ENCODE measurements around the gene HES2.
"Not testable (repeated sequence)": the region's sequence is repeated elsewhere in the genome, so short reads cannot be mapped to it uniquely, and the experiment has no call there.

Gene HES2

GRCh38 chr1:6443339-6444115, 23.8 kb upstream of the HES2 start:
- no peak overlapping the region for H3K27ac ChIP-seq (ENCODE audit: low read length)
- H3K4me3 ChIP-seq (ENCODE audit: low read length): no peak overlapping the region
- H3K9me3 ChIP-seq (ENCODE audit: insufficient read depth, low read depth, low read length): no peaks in the 10 kb centered on the region
- H3K36me3 ChIP-seq (ENCODE audit: insufficient read depth, low read depth, low read length): no peaks in the 10 kb centered on the region
- peaks cover 4% of the 10 kb centered on the region; the same call in 1 of the 2 replicates for H3K4me1 ChIP-seq (ENCODE audit: insufficient read depth, low read length)
- no peak overlapping the region for H3K9ac ChIP-seq (ENCODE audit: low read depth, low read length)
- peaks cover 42% of the 10 kb centered on the region for H3K27me3 ChIP-seq (ENCODE audit: insufficient read depth, low read length)

- no peaks in the 10 kb centered on the region for H3K9me3 ChIP-seq (ENCODE audit: insufficient read depth, low read depth, low read length)
- H3K36me3 ChIP-seq (ENCODE audit: insufficient read depth, low read depth, low read length): no peaks in the 10 kb centered on the region
- H3K27me3 ChIP-seq (ENCODE audit: insufficient read depth, low read length): peaks cover 35% of the 10 kb centered on the region
- no peak overlapping the region for H3K27ac ChIP-seq (ENCODE audit: low read length)
- H3K4me3 ChIP-seq (ENCODE audit: low read length): no peak overlapping the region
- H3K4me1 ChIP-seq (ENCODE audit: insufficient read depth, low read length): peaks cover 1% of the 10 kb centered on the region; the same call in 1 of the 2 replicates
- H3K9ac ChIP-seq (ENCODE audit: low read depth, low read length): no peak overlapping the region
Measured at GRCh38 chr1:6441586-6441985, 21.9 kb upstream of the HES2 start.

- Histone ChIP-seq H3K36me3 (ENCODE audit: insufficient read depth, low read depth, low read length) (no peaks in the 10 kb centered on the region), H3K27ac (ENCODE audit: low read length) (no peak overlapping the region), H3K27me3 (ENCODE audit: insufficient read depth, low read length) (peaks cover 33% of the 10 kb centered on the region), H3K4me1 (ENCODE audit: insufficient read depth, low read length) (no peaks in the 10 kb centered on the region), H3K4me3 (ENCODE audit: low read length) (peak overlapping the region; percentile 46; the same call in 1 of the 2 replicates), H3K9me3 (ENCODE audit: insufficient read depth, low read depth, low read length) (no peaks in the 10 kb centered on the region), H3K9ac (ENCODE audit: low read depth, low read length) (no peak overlapping the region)
Measured at GRCh38 chr1:6440198-6441126, 20.7 kb upstream of the HES2 start.

- Histone ChIP-seq H3K4me3 (ENCODE audit: low read length) (no peak overlapping the region), H3K9ac (ENCODE audit: low read depth, low read length) (no peak overlapping the region), H3K4me1 (ENCODE audit: insufficient read depth, low read length) (no peaks in the 10 kb centered on the region), H3K27ac (ENCODE audit: low read length) (no peak overlapping the region), H3K27me3 (ENCODE audit: insufficient read depth, low read length) (peaks cover 33% of the 10 kb centered on the region), H3K9me3 (ENCODE audit: insufficient read depth, low read depth, low read length) (no peaks in the 10 kb centered on the region), H3K36me3 (ENCODE audit: insufficient read depth, low read depth, low read length) (no peaks in the 10 kb centered on the region)
Measured at GRCh38 chr1:6438047-6438525, 18.4 kb upstream of the HES2 start.

GRCh38 chr1:6437012-6437700, 17.4 kb upstream of the HES2 start:
- not testable (repeated sequence) for H3K4me1 ChIP-seq (ENCODE audit: insufficient read depth, low read length); H3K9me3 ChIP-seq (ENCODE audit: insufficient read depth, low read depth, low read length); H3K9ac ChIP-seq (ENCODE audit: low read depth, low read length); H3K36me3 ChIP-seq (ENCODE audit: insufficient read depth, low read depth, low read length); H3K4me3 ChIP-seq (ENCODE audit: low read length); H3K27ac ChIP-seq (ENCODE audit: low read length)
- peaks cover 33% of the 10 kb centered on the region for H3K27me3 ChIP-seq (ENCODE audit: insufficient read depth, low read length)

GRCh38 chr1:6436277-6436676, 16.6 kb upstream of the HES2 start:
- H3K27me3 ChIP-seq (ENCODE audit: insufficient read depth, low read length): peaks cover 25% of the 10 kb centered on the region
- not testable (repeated sequence) for H3K4me3 ChIP-seq (ENCODE audit: low read length); H3K36me3 ChIP-seq (ENCODE audit: insufficient read depth, low read depth, low read length); H3K27ac ChIP-seq (ENCODE audit: low read length); H3K4me1 ChIP-seq (ENCODE audit: insufficient read depth, low read length); H3K9ac ChIP-seq (ENCODE audit: low read depth, low read length); H3K9me3 ChIP-seq (ENCODE audit: insufficient read depth, low read depth, low read length)

- no peak overlapping the region for H3K4me3 ChIP-seq (ENCODE audit: low read length)
- no peak overlapping the region for H3K27ac ChIP-seq (ENCODE audit: low read length)
- no peaks in the 10 kb centered on the region for H3K36me3 ChIP-seq (ENCODE audit: insufficient read depth, low read depth, low read length)
- H3K4me1 ChIP-seq (ENCODE audit: insufficient read depth, low read length): no peaks in the 10 kb centered on the region
- H3K9ac ChIP-seq (ENCODE audit: low read depth, low read length): no peak overlapping the region
- H3K9me3 ChIP-seq (ENCODE audit: insufficient read depth, low read depth, low read length): no peaks in the 10 kb centered on the region
- H3K27me3 ChIP-seq (ENCODE audit: insufficient read depth, low read length): peaks cover 25% of the 10 kb centered on the region
Measured at GRCh38 chr1:6435547-6435946, 15.8 kb upstream of the HES2 start.

- Histone ChIP-seq H3K36me3 (ENCODE audit: insufficient read depth, low read depth, low read length) (no peaks in the 10 kb centered on the region), H3K27me3 (ENCODE audit: insufficient read depth, low read length) (peaks cover 28% of the 10 kb centered on the region), H3K4me1 (ENCODE audit: insufficient read depth, low read length) (peaks cover 2% of the 10 kb centered on the region; the same call in 1 of the 2 replicates), H3K27ac (ENCODE audit: low read length) (no peak overlapping the region), H3K9me3 (ENCODE audit: insufficient read depth, low read depth, low read length) (no peaks in the 10 kb centered on the region), H3K4me3 (ENCODE audit: low read length) (no peak overlapping the region), H3K9ac (ENCODE audit: low read depth, low read length) (no peak overlapping the region)
Measured at GRCh38 chr1:6435129-6435528, 15.4 kb upstream of the HES2 start.

- H3K27me3 ChIP-seq (ENCODE audit: insufficient read depth, low read length): peaks cover 23% of the 10 kb centered on the region
Measured at GRCh38 chr1:6434186-6434585, 14.5 kb upstream of the HES2 start.

GRCh38 chr1:6431645-6432579, 12.2 kb upstream of the HES2 start:
- not testable (repeated sequence) for H3K9me3 ChIP-seq (ENCODE audit: insufficient read depth, low read depth, low read length); H3K27ac ChIP-seq (ENCODE audit: low read length); H3K9ac ChIP-seq (ENCODE audit: low read depth, low read length); H3K4me3 ChIP-seq (ENCODE audit: low read length); H3K4me1 ChIP-seq (ENCODE audit: insufficient read depth, low read length); H3K36me3 ChIP-seq (ENCODE audit: insufficient read depth, low read depth, low read length)
- H3K27me3 ChIP-seq (ENCODE audit: insufficient read depth, low read length): peaks cover 26% of the 10 kb centered on the region

More at GRCh38 chr1:6434186-6434585, 14.5 kb upstream of the HES2 start:
- Histone ChIP-seq H3K36me3 (ENCODE audit: insufficient read depth, low read depth, low read length) (no peaks in the 10 kb centered on the region), H3K4me1 (ENCODE audit: insufficient read depth, low read length) (peaks cover 4% of the 10 kb centered on the region; the same call in 1 of the 2 replicates), H3K9ac (ENCODE audit: low read depth, low read length) (no peak overlapping the region), H3K9me3 (ENCODE audit: insufficient read depth, low read depth, low read length) (no peaks in the 10 kb centered on the region), H3K4me3 (ENCODE audit: low read length) (no peak overlapping the region), H3K27ac (ENCODE audit: low read length) (no peak overlapping the region)
